Measurements from ENCODE around the gene ZNF644.

DNA sequence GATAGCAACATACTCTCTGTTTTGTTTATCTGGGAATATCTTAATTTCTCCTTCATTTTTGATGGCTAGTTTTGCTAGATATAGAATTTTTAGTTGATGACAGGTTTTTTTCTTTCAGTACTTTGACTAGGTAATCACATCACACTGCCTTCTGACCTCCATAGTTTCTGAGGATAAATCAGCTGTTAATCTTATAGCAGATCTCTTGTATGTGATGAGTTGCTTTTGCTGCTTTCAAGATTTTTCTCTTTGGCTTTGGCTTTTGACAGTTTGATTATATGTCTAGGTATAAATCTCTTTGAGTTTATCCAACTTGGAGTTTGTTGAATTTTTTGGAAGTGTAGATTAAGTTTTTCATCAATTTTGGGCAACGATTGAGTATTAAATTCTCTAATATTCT is 142.6 kb downstream of the ZNF644 start:
- TF ChIP-seq, protein P1, sequence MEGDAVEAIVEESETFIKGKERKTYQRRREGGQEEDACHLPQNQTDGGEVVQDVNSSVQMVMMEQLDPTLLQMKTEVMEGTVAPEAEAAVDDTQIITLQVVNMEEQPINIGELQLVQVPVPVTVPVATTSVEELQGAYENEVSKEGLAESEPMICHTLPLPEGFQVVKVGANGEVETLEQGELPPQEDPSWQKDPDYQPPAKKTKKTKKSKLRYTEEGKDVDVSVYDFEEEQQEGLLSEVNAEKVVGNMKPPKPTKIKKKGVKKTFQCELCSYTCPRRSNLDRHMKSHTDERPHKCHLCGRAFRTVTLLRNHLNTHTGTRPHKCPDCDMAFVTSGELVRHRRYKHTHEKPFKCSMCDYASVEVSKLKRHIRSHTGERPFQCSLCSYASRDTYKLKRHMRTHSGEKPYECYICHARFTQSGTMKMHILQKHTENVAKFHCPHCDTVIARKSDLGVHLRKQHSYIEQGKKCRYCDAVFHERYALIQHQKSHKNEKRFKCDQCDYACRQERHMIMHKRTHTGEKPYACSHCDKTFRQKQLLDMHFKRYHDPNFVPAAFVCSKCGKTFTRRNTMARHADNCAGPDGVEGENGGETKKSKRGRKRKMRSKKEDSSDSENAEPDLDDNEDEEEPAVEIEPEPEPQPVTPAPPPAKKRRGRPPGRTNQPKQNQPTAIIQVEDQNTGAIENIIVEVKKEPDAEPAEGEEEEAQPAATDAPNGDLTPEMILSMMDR (IDR thresholded peaks at IDR 0.05): no peak
- TF ChIP-seq EZH2phosphoT487 (IDR thresholded peaks at IDR 0.05): no peak
- no peak for TF ChIP-seq EZH2 (IDR thresholded peaks at IDR 0.05)

Measured in neural progenitor cell (in vitro differentiated cells).